Loucy (cell line): Measurements from ENCODE around the gene PARK7.

Experiments
- H2AFZ ChIP-seq: fragments of 200-600 bp; sonication (generic); 2 replicates; pipeline ENCODE4 v1.6.0; 2016; ENCODE audit warnings: antibody characterized with exemption, mild to moderate bottlenecking, low read length, moderate library complexity
- H3F3A ChIP-seq: fragments of 200-600 bp; 2 replicates; pipeline ENCODE4 v1.6.0; 2016; ENCODE audit warnings: antibody characterized with exemption, low read depth, mild to moderate bottlenecking
- H3K27me3 ChIP-seq: fragments of 200-600 bp; sonication (generic); 2 replicates; pipeline ENCODE4 v1.6.1; 2014; ENCODE audit warnings: low read length, mild to moderate bottlenecking; ENCODE audit not compliant: insufficient read depth, poor library complexity, severe bottlenecking
- H3K36me3 ChIP-seq: fragments of 200-600 bp; sonication (generic); 2 replicates; pipeline ENCODE4 v1.6.1; 2016; ENCODE audit warnings: low read length; ENCODE audit not compliant: insufficient read depth
- H3K4me1 ChIP-seq: fragments of 200-600 bp; sonication (generic); 2 replicates; pipeline ENCODE4 v1.5.1; 2014; ENCODE audit warnings: low read length, mild to moderate bottlenecking; ENCODE audit not compliant: insufficient read depth, poor library complexity, severe bottlenecking
- H3K4me2 ChIP-seq: fragments of 200-600 bp; sonication (generic); 2 replicates; pipeline ENCODE4 v1.6.0; 2014; ENCODE audit warnings: antibody characterized with exemption, low read length, low read depth, mild to moderate bottlenecking; ENCODE audit not compliant: poor library complexity, severe bottlenecking
- H3K4me3 ChIP-seq: fragments of 200-600 bp; sonication (generic); 2 replicates; pipeline ENCODE4 v1.5.1; 2014; ENCODE audit warnings: low read length, mild to moderate bottlenecking, mixed read lengths; ENCODE audit not compliant: poor library complexity, severe bottlenecking
- H3K79me2 ChIP-seq: fragments of 200-600 bp; sonication (generic); 2 replicates; pipeline ENCODE4 v1.6.1; 2014; ENCODE audit warnings: low read length; ENCODE audit not compliant: insufficient read depth
- H3K9ac ChIP-seq: fragments of 200-600 bp; sonication (generic); 2 replicates; pipeline ENCODE4 v1.6.0; 2014; ENCODE audit warnings: mild to moderate bottlenecking, low read depth, low read length, moderate library complexity; ENCODE audit not compliant: poor library complexity, severe bottlenecking
- H3K9me2 ChIP-seq: fragments of 200-600 bp; sonication (generic); replicated peaks from 2 replicates; pipeline ENCODE4 v1.6.1; 2016; ENCODE audit warnings: low read depth, low read length, mixed read lengths
- H3K9me3 ChIP-seq: fragments of 200-600 bp; sonication (generic); 2 replicates; pipeline ENCODE4 v1.6.1; 2014; ENCODE audit warnings: mild to moderate bottlenecking, antibody characterized with exemption, low read length, low read depth; ENCODE audit not compliant: insufficient read depth
- H4K20me1 ChIP-seq: fragments of 200-600 bp; sonication (generic); 2 replicates; pipeline ENCODE4 v1.6.0; 2014; ENCODE audit warnings: antibody characterized with exemption, low read length, mild to moderate bottlenecking; ENCODE audit not compliant: insufficient read depth, poor library complexity, severe bottlenecking
- EZH2phosphoT487 ChIP-seq: fragments of 200-600 bp; IDR thresholded peaks from 2 replicates; pipeline ENCODE4 v1.6.1; 2018; ENCODE audit warnings: antibody characterized with exemption, mild to moderate bottlenecking, moderate library complexity, borderline replicate concordance
- TF ChIP-seq, protein P1 (sequence below): fragments of 200-600 bp; sonication (generic); conservative IDR thresholded peaks from 2 replicates; pipeline ENCODE4 v1.5.1; 2014; ENCODE audit warnings: mild to moderate bottlenecking, antibody characterized with exemption, low read length

The PARK7 gene

DNA sequence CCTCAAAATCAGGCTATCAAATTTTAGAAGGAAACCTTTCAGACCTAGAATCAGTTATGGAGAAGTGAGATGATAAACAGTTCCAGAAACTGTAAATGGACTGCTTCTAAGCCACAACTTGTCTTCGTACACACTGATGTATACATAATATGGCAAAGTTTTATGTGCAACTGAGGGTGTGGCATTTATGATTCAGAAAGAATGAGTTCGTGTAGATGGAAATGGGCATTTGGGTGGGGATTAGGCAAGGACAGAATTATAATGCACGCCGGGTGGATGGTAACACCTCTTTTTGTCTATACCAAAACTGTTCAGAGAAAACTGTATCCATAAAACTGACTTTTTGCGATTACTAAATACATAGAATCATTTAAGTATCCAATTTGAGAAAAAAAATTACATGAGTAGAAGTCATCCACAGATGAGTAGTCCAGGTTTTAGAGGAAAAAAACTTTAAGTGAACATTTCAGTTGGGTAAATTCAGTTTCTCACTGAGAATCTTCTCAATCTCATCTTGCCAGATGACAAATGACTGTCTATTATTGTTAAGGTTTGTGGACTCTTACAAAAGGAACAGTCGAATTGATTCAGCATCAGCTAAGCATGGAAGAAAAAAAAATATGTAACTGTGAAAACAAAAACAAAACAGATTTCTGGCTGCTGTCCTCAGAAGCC, 42.1 kb downstream of the PARK7 start:
- Histone ChIP-seq H3K27me3 (no peaks in the 10 kb centered on the region), H3K9ac (no peak overlapping the region), H3K4me2 (no peak overlapping the region)

GRCh38 chr1:8004113-8004802, 42.7 kb downstream of the PARK7 start:
- Histone ChIP-seq H2AFZ (no peak overlapping the region), H3K79me2 (no peaks in the 10 kb centered on the region), H3F3A (no peaks in the 10 kb centered on the region), H3K27me3 (no peaks in the 10 kb centered on the region), H3K4me2 (no peak overlapping the region), H3K9me2 (no peaks in the 10 kb centered on the region), H4K20me1 (no peaks in the 10 kb centered on the region), H3K9ac (no peak overlapping the region), H3K9me3 (no peaks in the 10 kb centered on the region), H3K36me3 (no peaks in the 10 kb centered on the region), H3K4me3 (no peak overlapping the region), H3K4me1 (no peaks in the 10 kb centered on the region)
- TF ChIP-seq, protein P1, sequence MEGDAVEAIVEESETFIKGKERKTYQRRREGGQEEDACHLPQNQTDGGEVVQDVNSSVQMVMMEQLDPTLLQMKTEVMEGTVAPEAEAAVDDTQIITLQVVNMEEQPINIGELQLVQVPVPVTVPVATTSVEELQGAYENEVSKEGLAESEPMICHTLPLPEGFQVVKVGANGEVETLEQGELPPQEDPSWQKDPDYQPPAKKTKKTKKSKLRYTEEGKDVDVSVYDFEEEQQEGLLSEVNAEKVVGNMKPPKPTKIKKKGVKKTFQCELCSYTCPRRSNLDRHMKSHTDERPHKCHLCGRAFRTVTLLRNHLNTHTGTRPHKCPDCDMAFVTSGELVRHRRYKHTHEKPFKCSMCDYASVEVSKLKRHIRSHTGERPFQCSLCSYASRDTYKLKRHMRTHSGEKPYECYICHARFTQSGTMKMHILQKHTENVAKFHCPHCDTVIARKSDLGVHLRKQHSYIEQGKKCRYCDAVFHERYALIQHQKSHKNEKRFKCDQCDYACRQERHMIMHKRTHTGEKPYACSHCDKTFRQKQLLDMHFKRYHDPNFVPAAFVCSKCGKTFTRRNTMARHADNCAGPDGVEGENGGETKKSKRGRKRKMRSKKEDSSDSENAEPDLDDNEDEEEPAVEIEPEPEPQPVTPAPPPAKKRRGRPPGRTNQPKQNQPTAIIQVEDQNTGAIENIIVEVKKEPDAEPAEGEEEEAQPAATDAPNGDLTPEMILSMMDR = no peak
- no peak for TF ChIP-seq EZH2phosphoT487

More for the DNA sequence above, 42.1 kb downstream of the PARK7 start:
- Histone ChIP-seq H4K20me1 (no peaks in the 10 kb centered on the region), H3K9me3 (no peaks in the 10 kb centered on the region), H3K79me2 (no peaks in the 10 kb centered on the region), H3K36me3 (no peaks in the 10 kb centered on the region), H2AFZ (no peak overlapping the region), H3F3A (no peaks in the 10 kb centered on the region), H3K4me1 (no peaks in the 10 kb centered on the region), H3K9me2 (no peaks in the 10 kb centered on the region), H3K4me3 (no peak overlapping the region)
- TF ChIP-seq EZH2phosphoT487 = no peak
- TF ChIP-seq, protein P1 = no peak

DNA sequence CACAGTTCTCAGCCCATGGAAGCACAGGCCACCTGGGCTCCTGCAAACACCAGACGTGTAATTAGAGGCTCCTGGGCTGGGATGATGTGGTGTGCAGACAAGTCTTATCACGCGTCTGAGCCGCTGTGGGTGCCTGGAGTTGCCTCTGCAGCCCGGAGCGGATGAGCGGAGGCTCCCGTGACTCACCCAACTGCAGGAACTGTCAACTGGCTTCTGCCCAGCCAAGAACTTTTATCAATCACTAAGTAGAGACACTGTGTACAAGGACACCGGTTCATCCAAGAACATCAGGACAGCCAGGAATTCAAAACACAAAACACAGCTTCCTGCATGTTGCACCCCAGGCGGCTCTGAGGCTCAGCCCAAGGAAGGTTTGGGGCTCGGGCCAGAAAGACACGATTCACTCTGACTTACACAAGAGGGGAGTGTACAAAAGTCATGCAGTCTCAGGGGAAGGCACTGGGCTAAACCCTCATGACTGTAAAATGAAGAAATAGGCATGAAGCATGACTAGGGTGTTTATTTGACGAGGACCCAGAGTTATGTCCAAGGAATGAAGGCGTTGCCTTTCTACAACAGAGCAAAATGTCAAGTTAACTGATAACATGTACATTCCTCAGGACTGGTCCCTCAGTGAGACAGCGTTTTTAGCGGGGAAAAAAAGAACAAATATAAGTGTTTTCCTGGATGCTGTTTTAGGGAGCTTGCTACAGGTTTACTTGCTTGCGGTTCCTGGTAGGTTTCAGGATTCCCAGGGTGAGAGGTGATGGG, 43.5 kb downstream of the PARK7 start:
- Histone ChIP-seq H3K4me3 (no peak overlapping the region), H4K20me1 (no peaks in the 10 kb centered on the region), H3K79me2 (no peaks in the 10 kb centered on the region), H3K4me1 (no peaks in the 10 kb centered on the region), H2AFZ (no peak overlapping the region), H3K9me3 (no peaks in the 10 kb centered on the region), H3K27me3 (no peaks in the 10 kb centered on the region), H3F3A (no peaks in the 10 kb centered on the region), H3K4me2 (no peak overlapping the region), H3K36me3 (no peaks in the 10 kb centered on the region), H3K9ac (no peak overlapping the region), H3K9me2 (no peaks in the 10 kb centered on the region)
- TF ChIP-seq, protein P1 = no peak
- TF ChIP-seq EZH2phosphoT487 = no peak
